AG08395 (cell line): Measurements from ENCODE around the gene SYS1.

ENCODE experiments used
- DNase-seq: peaks from one replicate; pipeline ENCODE4 v3.0.0; 2012; ENCODE audit warnings: mixed read lengths, low spot score

SYS1 gene

GRCh38 chr20:45391559-45391958 lies 28.6 kb downstream of the SYS1 start:
- DNase-seq, result no peak

DNA sequence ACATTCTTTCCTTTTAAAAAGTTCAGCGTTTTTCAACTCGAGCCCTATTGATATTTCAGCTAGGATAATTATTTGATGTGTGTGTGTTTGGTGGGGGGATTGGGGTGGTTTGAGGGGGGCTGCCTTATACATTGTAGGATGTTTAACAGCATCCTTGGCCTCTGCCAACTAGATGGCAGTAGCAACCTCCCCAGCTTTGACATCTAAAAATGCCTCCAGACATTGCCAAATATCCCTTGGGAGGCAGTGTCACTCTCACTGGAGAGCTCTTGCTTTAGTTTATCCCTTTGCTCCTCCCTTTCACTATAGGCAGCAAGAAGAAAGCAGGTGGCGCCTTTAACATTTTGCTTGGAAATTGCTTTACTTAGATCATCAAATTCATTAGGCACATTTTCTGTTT lies 29.8 kb downstream of the SYS1 start:
- no peak for DNase-seq

GRCh38 chr20:45394221-45395113 lies 31.5 kb downstream of the SYS1 start:
- DNase-seq, result no peak

DNA sequence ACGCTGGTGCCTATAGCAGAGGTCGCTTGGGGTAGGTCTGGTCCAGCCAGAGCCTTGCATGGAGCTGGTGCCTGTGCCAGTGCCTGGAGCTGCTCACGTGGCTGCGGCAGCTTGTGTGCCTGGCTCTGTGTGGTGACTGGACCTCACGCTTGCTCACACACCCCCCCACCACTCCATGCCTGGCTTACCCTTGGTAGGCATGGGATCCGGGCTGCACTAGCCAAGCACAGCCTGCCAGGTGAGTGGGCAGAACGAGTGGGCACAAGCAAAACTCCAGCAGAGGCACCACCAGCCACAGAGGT lies 32.1 kb downstream of the SYS1 start:
- no peak for DNase-seq

DNA sequence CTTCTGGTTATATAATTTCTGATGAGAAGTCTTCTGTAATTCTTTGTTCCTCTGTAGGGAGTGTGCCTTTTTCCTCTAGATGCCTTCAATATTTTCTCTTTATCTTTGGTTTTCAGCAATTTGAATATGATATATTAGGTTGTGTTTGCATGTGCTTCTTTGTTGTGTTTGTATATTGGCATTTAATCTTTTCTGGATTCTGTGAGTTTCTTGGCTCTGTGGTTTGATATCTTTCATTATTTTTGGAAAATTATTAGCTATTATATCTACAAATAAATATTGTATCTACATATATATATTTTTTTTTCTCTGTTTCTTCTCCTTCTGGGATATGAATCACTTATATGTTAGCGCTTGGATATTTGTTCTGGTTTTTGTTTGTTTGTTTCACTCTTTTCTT lies 36.1 kb downstream of the SYS1 start:
- no peak for DNase-seq

DNA sequence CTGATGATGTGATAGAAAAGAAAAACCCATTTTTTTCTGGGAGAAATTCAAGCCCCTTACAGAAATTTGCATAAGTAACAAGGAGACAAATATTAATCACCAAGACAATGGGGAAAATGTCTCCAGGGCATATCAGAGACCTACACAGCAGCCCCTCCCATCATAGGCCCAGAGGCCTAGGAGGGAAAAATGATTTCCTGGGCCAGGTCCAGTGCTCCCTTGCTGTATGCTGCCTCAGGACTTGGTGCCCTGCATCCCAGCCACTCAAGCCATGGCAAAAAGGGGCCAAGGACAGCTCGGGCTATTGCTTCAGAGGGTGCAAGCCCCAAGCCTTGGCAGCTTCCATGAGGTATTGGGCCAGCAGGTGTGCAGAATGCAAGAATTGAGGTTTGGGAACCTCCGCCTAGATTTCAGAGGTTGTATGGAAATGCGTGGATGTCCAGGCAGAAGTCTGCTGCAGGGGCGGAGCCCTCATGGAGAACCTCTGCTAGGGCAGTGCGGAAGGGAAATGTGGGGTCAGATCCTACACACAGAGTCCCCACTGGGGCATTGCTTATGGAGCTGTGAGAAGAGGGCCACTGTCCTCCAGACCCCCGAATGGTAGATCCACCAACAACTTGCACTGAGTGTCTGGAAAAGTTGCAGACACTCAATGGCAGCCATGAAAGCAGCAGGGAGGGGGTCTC lies 37.5 kb downstream of the SYS1 start:
- DNase-seq, result no peak

GRCh38 chr20:45402946-45403345 lies 40.0 kb downstream of the SYS1 start:
- no peak for DNase-seq

DNA sequence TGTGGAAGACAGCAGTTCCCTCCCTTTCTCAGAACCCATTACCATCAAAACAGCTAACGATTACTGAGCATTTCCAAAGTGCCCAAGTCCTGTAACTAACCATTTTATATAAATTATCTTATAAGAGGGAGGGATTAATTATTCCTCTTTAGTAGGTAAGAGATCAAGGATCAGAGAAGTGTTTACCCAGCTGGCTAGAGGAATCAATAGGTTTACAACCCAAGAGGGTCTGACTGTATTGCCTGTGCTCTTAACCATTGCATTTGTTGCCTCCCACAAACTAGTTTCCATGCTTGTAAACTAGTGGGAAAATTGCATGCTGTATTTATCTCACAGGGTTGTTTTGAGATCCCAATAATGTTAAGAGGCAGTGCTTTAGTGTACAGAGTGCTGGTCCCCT lies 41.5 kb downstream of the SYS1 start:
- DNase-seq, result no peak

DNA sequence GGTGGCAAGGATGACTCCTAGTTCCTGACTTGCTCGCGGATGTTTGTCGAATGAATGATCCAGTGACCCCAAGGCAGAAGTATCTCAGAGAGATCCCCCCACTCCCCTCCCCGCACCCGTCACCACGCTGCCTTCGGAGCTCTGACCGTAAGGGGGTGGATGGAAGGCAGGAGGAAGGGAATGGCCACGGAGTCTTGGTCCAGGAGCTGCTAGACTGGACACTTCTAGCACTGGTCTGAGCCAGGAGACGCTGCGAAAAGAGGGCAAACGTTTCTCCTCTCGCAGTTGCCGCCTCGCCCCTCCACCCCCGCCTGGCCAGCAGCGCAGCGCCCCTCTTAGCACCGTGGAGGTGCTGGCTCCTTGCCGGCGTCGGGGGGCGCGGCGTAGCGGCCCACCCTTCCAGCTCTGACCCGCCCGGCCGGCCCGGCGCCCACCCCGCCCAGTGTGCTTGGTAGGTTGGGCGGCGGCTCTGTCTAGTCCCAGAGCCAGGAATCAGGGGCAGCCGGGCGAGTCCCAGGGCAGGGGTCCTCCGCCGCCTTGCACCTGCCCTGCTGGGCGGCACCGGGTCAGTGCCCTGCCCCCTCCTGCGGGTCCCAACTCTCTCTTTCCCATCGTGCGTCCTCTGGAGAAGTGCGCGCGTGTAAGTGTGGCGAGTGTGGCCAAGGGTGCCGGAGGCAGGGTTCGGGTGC lies 42.8 kb downstream of the SYS1 start:
- DNase-seq, result peak; percentile 19

GRCh38 chr20:45406260-45407066 lies 43.5 kb downstream of the SYS1 start:
- DNase-seq, result peak; percentile 49

DNA sequence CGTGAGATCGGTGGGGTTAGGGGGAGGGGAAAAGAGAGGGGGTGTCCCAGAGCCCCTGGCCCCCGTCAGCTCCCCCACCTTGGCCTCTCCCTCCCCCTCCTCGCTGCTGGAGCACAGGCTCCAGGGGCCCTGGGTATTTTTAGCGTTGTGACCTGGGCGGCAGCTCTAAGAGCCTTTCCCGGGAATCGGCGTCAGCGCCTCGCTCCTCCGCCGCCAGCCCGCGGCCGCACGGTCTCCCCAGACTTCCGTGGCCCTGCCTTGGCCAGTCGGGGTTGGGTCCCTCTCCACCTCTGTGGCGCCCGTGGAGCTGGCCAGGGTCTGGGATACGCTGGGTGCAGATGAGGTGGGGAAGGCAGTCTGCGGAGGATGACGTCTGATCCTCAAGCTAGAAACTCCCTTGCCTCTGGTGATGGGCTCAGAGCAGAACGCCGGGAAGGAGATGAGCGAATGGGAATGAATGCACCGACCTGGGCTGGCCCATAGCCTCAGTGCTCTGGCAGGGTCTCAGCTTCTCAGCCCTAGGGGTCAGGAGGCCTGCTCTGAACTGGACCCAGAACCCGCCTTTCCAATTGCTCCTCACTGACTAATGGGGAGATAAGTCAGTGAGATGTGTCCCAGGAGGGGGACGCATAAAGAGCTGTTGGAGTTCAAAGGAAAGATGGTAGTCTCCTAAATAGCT lies 44.2 kb downstream of the SYS1 start:
- DNase-seq, result peak; percentile 25

DNA sequence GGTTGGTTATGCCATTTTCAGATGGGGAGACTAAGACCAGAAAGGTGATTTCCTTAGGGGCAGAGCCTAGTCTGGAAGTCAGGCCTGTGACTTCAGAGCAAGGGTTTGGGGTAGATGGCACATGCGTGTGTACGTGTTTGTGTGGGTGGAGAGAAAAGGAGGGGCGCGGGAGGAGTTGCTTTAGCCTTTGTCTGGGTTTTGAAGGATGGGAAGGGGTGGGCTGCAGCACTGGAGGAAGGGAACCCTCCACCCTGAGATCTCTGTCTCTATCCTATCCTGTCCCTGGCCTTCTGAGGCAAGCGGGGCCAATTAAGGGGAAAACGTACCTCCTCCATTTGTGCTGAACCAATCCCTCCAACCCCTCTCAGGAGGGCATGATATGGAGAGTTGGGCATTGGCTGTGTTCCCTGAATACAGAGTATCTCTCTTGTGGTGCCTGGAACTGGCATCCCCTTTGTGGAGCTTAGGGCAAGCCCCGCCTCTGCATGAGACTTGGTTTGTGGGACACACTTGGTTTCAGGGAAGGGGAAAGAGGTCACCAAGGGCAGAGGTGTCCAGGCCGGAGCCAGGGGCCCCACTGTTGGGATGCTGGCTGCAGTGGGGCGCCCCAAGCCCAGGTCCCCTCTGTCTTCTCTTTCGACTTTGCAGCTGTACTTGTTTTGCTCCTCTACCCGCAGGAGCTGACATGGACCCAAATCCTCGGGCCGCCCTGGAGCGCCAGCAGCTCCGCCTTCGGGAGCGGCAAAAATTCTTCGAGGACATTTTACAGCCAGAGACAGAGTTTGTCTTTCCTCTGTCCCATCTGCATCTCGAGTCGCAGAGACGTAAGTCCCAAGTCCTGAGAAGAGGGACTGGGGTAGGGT lies 45.1 kb downstream of the SYS1 start, which contains the start of gene DBNDD2:
DBNDD2 (plus strand) TSS at position 507 of the 863 bp plus-strand sequence; CDS start at position 686, 179 bp downstream.
- no peak for DNase-seq

GRCh38 chr20:45408646-45409213 lies 45.8 kb downstream of the SYS1 start:
- no peak for DNase-seq

DNA sequence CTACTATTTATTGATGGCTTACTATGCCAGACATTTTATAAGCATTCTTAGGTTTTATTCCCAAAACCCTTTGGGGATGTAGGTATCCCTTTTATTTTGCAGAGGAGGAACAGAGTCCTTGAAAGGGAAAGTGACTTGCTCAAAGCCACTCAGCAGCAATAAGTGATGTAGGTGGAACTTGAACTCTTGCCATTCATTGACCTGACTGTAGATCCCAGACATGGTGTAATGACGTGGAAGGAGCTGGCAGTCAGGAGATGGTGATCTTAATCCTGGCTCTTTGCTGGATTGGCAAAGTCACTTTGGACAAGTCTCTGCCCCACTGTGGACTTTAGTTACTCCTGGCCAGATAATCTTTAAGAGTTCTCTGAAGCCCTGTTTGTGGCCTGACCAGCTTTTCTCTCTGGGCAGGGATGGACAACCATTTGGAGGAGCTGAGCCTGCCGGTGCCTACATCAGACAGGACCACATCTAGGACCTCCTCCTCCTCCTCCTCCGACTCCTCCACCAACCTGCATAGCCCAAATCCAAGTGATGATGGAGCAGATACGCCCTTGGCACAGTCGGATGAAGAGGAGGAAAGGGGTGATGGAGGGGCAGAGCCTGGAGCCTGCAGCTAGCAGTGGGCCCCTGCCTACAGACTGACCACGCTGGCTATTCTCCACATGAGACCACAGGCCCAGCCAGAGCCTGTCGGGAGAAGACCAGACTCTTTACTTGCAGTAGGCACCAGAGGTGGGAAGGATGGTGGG lies 46.7 kb downstream of the SYS1 start:
- DNase-seq, result no peak

GRCh38 chr20:45410887-45411286 lies 47.9 kb downstream of the SYS1 start:
- DNase-seq, result no peak

- no peak for DNase-seq
These were observed 49.7 kb downstream of the SYS1 start for GRCh38 chr20:45412653-45413052.

GRCh38 chr20:45413479-45413878 lies 50.5 kb downstream of the SYS1 start:
- DNase-seq, result no peak

DNA sequence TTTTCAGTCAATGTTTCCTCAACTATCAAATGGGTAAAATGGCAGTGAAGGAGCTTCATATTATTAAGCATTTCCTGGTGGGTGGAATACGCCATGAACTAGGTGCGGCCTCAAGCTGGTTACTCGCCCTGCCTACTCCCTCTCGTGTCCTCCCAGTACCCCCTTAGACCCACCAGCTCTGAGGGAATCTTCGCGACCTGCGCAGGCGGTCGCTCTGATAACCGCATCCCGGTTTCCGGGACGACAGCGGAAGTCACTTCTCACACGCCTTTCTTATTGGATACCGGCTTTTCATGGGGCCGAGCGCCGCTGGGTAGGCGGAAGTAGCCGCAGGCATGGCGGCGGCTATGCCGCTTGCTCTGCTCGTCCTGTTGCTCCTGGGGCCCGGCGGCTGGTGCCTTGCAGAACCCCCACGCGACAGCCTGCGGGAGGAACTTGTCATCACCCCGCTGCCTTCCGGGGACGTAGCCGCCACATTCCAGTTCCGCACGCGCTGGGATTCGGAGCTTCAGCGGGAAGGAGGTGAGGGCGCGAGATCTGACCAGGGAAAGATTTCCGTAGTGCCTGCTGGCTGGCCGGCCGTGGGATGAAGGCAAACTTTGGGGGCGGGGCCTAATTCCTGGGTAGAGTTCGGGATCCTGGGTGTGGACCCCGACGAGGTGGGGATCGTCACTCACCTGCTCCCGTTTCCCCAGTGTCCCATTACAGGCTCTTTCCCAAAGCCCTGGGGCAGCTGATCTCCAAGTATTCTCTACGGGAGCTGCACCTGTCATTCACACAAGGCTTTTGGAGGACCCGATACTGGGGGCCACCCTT lies 53.1 kb downstream of the SYS1 start, which contains the start of gene PIGT:
PIGT (plus strand) TSS at position 320 of the 816 bp plus-strand sequence; CDS start at position 336, 16 bp downstream.
- peak; percentile 84 for DNase-seq
